NK-92 (cell line): ENCODE results near the gene ZFPL1.

Experiments
- DNase-seq: peaks from one replicate; lab custom pipeline; 2025; ENCODE audit not compliant: unreplicated experiment; lab: John Stamatoyannopoulos, UW

Gene ZFPL1

DNA sequence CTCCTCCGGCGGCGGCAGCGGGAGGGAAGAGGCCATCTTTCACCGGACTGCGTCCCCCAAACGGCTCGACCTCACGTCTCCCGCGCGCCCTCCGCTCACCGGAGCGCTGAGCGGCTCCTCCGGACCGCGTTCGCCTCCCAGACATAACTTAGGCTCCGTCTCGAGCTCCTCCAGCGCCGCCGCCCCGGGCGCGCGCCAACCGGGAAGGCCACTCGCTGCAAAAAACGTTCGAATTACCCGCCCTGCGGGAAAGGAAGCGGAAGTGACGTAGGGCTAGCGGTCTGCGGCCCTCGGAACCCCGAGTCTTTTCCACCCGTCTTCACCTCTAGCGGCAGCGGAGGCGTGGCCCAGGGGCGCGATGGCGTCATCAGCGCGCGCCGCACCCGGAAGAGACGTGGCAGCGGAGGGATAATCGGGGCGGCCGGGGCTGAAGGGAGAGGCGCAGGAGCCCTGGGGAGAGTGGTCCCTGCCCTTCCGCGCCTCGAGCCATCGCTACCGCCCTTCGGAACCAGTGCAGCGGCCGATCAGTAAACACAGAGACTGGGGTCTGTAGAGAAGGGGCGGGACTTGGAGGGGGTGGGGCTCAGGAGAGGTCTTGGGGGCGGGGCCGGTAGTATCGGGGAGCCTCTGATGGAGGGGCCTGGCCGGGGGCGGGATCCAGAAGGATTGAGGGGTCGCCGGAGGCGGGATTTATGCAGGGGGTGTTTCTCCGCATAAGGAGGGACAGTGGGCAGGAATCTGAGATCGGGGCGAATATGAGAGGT, at the start of gene ZFPL1, which contains the start of gene CDCA5:
Gene ZFPL1, plus strand, starts transcription at position 389 of the 764 bp plus-strand sequence. CDS start 477 bp downstream, outside the sequence.
Gene CDCA5, minus strand, starts transcription at position 207 of the 764 bp plus-strand sequence. Its CDS starts 62 bp downstream, at position 145.
- DNase-seq, result peak; percentile 73

DNA sequence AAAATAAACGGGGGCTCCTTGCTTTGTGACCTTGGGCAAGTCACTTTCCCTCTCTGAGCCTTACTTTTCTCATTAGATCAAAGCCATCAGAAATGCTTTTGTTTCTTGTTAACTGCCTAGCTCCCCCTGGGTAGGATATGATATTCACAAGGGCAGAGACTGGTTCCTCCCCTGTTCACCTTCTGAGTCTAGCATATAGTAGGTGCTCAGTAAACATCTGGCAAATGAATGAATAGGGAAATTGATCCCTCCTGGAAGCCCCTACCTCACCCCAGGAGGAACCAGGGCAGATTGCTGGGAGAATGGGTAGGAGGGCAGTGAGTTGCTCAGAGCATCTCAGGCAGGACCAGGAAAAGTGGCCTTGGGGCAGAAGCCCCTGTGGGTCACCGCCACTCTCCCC, 49.6 kb upstream of the ZFPL1 start:
- DNase-seq, result no peak

DNA sequence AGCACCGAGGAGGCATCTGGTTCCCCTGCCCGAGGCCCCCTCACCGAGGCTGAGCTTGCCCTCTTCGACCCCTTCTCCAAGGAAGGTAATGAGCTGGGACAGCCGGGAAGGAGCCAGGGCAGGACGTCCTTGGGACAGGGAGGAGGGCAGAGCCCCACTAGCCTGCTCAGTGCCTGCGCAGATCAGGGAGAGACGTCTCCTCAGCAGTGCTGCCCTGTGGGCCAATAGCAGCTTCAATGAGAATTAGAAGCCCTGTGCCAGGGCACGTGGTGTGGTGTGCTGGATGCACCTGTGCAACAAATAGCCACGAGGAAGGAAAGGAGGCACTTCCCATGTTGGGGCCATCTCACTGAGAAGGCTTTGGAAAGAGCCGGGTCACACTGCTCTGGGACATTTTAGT, 48.4 kb upstream of the ZFPL1 start:
- no peak for DNase-seq

DNA sequence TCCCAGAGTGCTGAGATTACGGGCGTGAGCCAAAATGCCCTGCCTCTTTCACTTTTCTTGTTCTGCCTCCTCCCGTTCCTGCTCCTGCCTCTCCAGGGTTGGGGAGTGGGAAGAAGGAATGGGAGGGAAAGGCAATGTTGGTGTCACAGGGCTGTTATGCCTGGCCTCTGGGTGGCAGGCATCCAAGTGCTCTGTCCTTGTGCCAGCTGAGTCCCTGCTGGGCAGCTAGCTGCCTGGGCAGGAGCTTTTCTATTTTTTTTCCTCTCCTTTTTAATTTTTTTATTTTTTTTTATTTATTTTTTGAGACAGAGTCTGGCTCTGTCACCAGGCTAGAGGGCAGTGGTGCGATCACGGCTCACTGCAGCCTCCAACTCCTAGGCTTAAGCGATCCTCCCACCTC, 47.1 kb upstream of the ZFPL1 start:
- DNase-seq, result no peak

DNA sequence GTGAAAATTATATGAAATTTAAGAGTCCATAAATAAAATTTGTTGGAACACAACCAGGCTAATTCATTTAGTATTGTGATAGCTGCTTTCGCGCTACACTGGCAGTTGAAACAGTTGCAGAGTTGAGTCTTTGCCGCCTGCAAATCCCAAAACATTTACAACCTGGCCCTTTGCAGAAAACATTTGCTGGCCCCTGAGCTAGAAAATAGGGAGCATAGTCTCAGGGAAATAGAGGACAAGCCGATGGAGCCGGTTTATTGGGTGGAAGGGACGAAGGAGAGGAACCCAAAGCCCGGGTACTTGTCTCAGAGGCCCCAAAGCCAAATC, 43.5 kb upstream of the ZFPL1 start:
- no peak for DNase-seq

DNA sequence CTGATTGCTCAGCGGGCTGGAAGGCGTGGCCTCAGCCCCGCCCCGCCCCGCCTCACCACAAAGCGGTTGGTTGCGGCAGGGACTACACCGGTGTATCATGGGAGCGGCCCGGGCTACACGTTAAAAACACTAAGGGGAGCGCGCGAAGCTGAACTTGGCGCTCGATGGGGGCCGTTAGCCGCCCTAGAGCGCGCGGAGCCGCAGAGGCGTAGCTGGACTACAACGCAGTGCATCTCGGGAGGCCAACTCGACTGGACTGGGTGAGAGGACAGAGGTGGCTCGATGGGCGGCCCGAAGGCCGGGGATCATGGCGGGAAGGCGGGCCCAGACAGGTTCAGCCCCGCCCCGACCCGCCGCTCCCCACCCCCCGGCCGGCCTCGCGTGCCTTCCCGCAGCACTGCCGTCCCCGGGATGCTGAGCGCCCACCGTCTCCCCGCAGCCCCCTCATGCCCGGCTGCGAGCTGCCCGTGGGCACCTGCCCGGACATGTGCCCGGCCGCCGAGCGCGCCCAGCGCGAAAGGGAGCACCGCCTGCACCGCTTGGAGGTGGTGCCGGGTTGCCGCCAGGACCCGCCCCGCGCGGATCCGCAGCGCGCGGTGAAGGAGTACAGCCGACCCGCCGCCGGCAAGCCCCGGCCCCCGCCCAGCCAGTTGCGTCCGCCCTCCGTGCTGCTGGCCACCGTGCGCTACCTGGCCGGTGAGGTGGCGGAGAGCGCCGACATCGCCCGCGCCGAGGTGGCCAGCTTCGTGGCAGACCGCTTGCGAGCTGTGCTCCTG, 43.0 kb upstream of the ZFPL1 start, which contains the start of gene SAC3D1:
Gene SAC3D1, plus strand, starts transcription at position 364 of the 776 bp plus-strand sequence. Its CDS starts 83 bp downstream, at position 447.
- DNase-seq, result peak; percentile 10

DNA sequence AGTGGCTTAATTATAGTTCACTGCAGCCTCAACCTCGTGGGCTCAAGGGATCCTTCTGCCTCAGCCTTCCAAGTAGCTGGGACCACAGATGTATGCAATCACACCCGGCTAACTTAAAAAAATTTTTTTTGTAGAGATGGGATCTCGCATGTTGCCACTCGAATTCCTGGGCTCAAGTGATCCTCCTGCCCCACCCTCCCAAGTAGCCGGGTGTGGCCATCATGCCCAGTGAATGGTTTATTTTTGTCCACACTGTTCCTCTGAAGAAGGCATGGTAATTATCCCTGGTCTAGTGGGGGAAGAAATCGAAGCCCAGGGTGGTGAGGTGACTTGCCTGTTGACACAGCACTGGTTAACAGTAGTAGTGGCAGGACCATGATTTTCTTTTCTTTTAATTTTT, 41.1 kb upstream of the ZFPL1 start:
- DNase-seq, result no peak

DNA sequence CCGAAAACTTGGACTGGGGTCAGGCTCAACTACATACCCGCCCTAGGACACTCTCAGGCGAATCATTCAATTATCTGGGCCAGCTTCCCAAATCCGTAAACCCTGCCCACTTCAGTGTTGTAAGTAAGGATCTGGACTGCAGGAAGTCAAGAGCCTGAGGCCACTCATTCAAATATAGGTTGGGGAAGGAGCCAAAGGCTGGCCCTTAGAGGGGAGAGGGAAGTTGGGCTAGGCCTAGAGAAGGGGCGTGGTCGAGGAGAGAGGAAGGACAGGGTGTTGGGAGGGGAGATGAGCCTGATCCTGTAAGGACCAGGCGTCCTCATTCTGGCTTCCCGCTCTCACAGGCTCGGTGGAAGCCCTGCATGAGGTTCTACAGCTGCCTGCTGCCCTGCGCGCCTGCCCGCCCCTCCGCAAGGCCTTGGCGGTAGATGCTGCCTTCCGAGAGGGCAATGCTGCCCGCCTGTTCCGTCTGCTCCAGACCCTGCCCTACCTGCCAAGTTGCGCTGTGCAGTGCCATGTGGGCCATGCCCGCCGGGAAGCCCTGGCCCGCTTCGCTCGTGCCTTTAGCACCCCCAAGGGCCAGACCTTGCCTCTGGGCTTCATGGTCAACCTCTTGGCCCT, 40.0 kb upstream of the ZFPL1 start:
- no peak for DNase-seq

DNA sequence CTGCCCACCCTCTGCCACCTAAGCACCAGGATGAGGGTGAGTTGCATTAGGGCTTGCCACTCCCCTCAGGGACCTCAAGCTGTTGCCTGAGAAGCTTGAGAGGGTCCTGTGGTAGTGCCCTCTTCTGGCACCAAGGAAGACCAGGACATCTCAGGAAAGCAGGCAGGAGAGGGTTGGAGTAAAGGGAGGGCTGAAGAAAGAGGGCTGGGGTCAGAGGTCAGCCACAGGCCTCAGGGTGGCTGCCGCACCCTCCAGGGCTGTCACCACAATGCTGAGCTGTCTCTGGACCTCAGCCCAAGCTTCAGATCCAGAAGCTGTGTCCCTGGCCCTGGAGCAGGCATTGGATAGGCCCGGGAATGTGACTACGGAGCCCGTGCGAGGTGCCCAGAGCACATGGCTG, 39.0 kb upstream of the ZFPL1 start:
- no peak for DNase-seq

DNA sequence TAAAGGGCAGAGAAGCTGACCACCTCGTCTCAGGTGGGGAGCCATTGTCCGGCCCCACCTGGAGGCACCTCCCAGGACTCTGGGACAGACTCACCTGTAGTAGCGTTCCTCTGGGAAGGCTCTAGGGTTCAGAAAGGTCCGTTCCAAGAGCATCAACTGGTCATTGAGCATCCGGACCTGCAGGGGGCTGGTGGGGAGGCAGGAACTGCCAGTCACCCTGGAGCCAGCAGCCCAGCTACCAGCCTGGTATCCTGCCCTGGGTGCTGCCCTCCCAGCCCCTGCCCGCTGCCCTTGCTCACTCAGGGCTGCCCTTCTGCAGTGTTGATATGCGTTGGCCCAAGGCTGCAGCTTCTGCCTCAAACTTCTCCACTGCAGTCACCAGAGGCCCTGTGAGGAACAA, 38.3 kb upstream of the ZFPL1 start:
- DNase-seq, result no peak

DNA sequence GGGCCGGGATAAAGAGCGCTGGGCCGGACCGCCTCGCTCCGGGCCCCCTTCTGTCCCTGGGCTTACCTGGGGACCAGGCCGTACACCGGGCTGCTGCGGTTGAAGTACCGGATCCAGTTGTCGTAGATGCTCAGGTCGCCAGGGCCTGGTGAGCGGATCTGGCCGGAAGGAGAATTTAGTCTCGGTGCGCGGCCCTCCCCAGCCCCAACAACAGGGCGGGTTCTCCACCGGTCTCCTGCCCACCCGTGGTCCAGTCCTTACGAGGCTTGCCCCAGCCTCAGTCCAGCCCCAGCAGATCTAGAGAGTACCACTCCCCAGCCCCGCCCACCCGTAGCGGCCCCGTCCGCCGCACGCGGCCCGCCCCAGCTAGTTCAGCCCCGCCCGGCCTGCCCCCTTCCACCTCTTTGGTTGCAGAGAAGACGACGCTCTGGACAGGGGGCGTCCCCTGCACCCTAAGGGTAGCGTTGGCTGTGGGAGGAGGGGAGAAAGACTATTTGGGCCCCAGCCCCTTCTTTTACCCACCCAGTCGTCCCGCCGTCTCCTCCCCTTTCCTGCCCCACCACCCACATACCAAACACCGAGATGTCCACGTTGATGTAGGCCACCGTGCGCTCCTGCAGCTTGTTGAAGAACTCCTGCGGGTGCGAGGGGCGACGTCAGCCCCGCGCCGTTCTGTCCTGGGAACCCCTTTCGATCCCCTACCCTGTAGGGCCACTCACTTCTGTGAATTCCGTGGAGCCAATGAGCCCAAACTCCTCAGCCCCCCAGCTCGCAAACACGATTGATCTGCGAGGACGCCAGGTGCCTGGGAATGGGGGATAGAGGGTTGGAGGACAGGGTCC, 36.2 kb upstream of the ZFPL1 start:
- DNase-seq, result no peak

DNA sequence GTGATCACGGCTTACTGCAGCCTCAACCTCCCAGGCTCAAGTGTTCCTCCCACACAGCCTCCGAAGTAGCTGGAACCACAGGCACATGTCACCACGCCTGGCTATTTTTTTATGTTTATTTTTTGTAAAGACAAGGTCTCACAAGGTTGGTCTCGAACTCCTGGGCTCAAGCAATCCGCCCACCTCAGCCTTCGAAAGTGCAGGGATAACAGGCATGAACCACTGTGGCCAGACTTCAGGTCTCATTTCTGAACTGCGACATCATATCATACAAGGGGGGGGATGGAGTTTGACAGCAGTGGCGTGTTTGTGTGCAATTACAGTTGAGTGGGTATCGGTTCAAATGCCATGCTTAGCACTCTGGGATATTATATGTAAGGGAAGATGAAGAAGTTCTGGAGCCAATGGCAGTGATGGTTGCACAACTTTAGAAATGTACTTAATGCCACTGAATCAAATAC, 32.6 kb upstream of the ZFPL1 start:
- no peak for DNase-seq

DNA sequence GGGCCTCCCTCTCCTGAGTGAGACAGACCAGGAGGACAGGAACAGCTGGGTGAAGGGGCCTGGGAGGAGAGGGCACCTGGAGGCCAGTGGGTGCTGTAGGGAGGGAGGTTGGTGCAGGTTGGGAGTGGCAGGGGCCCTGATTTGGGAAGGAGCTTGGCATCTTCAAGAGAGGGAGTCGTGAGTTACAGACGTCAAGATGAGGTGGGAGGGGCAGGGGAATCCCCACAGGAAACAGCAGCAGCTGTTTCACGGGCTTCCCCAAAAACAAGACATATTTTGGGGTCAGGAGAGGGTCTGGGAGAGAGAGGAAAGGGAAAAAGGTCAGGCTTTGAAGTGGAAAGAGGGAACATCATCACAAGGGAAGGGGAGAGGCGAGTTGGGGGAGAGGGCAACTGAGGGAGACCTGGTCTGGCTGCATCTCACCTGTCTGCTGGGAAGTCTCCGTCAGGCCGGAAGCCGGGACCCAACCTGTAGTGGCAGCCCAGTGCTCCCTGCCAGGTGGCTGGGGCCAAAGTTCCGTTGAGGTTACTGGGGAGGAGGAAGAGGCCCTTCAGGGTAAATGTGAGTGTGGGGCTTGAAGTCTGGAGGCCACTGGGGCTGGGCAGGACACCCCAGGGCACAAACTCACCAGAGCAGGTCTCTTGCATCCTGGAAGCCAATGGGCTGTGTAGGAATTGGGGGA, 30.1 kb upstream of the ZFPL1 start:
- DNase-seq, result no peak

DNA sequence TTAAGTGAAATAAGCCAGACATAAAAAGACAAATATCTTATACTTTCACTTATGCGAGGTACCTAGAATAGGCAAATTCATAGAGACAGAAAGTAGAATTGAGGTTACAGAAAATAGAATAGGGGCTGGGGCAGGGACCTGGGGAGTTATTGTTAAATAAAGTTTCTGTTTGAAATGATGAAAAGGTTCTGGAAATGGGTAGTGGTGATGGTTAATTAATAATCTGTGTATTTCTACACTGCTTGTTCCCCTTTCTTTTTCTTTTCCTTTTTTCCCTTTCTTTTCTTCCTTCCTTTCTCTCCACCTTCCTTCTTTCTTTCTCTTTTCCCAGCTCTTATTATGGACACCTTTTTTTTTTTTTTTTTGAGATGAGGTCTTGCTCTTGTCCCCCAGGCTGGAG, 28.5 kb upstream of the ZFPL1 start:
- no peak for DNase-seq

DNA sequence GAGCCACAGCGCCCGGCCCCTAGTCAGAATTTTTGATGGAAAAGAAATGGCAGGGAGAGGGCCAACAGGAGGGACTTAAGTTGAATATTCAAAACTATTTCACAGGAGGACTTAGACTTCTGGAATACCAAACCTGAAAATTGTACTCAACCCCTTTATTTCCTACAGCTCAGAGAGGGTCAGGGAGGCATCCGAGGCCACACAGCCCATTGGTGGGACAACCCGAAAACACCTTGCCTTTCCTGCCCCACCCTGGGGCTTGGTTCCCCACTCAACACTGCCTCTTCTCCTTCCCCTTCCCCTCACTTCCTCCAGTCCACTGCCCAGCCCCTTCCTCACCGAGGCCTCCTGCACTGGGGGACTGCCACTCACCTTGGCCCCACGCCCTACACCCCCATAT, 27.0 kb upstream of the ZFPL1 start:
- DNase-seq, result no peak

DNA sequence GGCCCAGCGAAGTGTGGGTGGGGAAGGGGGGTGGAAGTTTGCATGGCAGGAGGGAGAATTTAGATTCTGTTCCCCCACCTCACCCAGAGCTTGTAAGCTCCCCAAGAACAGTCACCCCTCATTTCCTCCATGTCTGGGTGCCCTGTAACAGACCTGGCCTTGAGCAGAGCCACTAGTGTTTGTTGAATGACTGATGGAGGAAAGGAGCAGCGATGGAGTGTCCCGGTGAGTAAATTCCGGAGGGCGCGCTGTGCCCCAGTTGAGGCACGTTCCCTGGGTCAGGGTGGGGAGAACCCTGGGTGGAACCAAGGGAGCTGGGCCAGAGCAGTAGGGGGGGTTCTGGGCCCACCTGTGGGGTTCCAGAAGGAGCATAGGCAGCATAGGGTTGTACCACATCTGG, 26.5 kb upstream of the ZFPL1 start:
- no peak for DNase-seq

DNA sequence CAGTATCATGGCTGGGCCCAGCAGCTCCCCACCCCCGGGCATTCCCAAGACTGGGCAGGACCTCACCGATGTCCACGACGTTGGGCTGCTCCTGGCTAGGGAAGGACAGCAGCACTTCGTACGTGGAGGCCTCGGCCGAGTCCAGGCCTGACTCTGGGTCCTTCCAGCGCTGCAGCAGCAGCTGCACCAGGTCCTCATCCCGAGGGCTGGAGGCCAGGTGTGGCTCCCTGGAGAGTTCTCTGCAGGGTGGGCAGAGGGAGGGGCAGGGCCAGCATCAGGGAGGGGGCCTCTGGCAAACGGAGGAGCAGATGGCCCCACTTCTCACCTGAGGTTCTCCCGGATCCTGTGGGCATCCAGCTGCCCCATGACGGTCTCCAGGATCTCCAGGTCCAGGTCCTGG, 26.0 kb upstream of the ZFPL1 start:
- DNase-seq, result no peak

DNA sequence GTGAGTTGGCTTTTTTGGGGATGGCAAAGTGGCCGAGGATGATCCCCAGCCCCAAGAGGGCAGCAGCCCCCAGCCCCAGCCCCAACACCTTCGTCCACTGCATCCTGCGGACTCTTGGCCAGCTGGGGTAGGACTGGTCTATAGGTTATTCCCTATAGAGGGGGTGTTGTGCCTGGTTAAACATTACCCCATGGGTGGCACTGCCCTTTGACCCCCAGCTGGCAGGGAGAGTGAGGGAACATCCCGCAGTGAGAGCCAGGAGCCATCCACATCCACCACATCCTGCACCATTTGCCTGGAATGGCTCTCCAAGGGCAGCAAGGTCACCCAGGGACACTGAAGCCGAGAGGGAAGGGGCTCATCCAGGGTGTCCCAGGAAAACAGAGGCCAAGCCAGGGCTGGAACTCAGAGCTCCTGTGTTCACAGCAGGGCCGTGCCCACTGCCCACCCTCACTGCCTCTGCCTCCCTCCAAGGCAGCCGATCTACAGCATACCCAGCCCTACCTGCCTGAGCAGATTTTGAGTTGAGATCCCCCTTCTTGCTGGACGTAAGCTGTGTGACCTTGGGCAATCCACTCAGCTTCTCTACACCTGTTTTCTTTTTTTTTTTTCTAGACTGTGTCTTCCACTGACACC, 25.5 kb upstream of the ZFPL1 start, which contains the start of gene NAALADL1:
Gene NAALADL1, minus strand, starts transcription at position 135 of the 636 bp plus-strand sequence. Its CDS starts 32 bp downstream, at position 103.
- no peak for DNase-seq

DNA sequence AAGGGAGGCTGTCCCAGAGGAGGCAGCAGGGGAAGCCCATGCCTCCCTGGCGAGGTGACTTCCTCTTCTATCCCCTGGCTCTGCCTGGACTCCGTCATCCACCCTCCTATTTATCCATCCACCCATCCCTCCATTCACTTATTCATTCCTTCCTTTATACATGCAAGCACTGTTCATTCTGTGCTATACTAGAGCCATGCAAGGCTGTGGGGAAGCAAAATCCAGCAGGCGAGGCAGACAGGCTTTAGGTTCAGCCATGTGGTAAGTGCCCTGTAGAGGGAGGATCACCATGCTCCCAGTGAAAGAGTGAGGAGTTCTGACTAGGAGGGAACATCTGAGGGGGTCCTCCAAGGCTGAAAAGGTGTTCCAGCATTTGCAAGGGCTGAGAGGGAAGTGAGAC, 24.5 kb upstream of the ZFPL1 start:
- no peak for DNase-seq
